Naive B cell (primary cell): ENCODE measurements around the gene CUTA. TPM values are rescaled to one million over a fixed set of nuclear protein-coding genes. Genes with fewer than 3 reads are reported as not detected.
A peak's percentile ranks its signal among the peaks of the same experiment; 100 is the strongest.
"Not testable (repeated sequence)": the region's sequence is repeated elsewhere in the genome, so short reads cannot be mapped to it uniquely, and the experiment has no call there.

Source experiments
- ATAC-seq, 2 donors: fragments of 150-1000 bp; cut with Tn5 transposase; 2 replicates each; pipeline ENCODE4 v1.10.0; 2021; ENCODE audit warnings: low read depth in 2 of 2, mild to moderate bottlenecking in 2 of 2, moderate library complexity in 2 of 2
- DNase-seq: peaks from one replicate; pipeline ENCODE4 v3.0.0; 2022
- H3K27ac Mint-ChIP-seq, 6 donors: one replicate each; pipeline ENCODE4 v1.8.0; 2020 to 2022; ENCODE audit warnings: mild to moderate bottlenecking in 6 of 6, mixed read lengths in 6 of 6, moderate library complexity in 5 of 6, inconsistent platforms in 2 of 6
- H3K27me3 Mint-ChIP-seq, 3 donors: one replicate each; pipeline ENCODE4 v1.8.0; 2021 to 2022; ENCODE audit warnings: mixed read lengths in 3 of 3, mild to moderate bottlenecking in 1 of 3
- H3K36me3 Mint-ChIP-seq, 2 donors: one replicate each; pipeline ENCODE4 v1.8.0; 2020 to 2022; ENCODE audit warnings: mixed read lengths in 2 of 2, inconsistent platforms in 1 of 2, mild to moderate bottlenecking in 1 of 2
- H3K4me1 Mint-ChIP-seq, 3 donors: one replicate each; pipeline ENCODE4 v1.8.0; 2020 to 2022; ENCODE audit warnings: mixed read lengths in 3 of 3, inconsistent platforms in 1 of 3, mild to moderate bottlenecking in 1 of 3, moderate library complexity in 1 of 3
- H3K4me3 Mint-ChIP-seq, 8 donors: one replicate each; pipeline ENCODE4 v1.8.0; 2020 to 2022; ENCODE audit warnings: mild to moderate bottlenecking in 8 of 8, mixed read lengths in 8 of 8, moderate library complexity in 8 of 8, inconsistent platforms in 2 of 8
- H3K9me3 Mint-ChIP-seq, 7 donors: one replicate each; pipeline ENCODE4 v1.8.0; 2020 to 2022; ENCODE audit warnings: mixed read lengths in 7 of 7, mild to moderate bottlenecking in 5 of 7, inconsistent platforms in 2 of 7, moderate library complexity in 1 of 7
- polyA plus RNA-seq, 6 donors: library from polyadenylated mRNA; unstranded; fragments of 300-500 nt; fragmentation: Illumina TruSeq; gene quantifications; one replicate each; pipeline ENCODE4 v1.2.3, GENCODE V29; 2021; ENCODE audit warnings: low read depth in 6 of 6

The CUTA gene
- polyA plus RNA-seq, 6 donors from 2014 or later: 237 to 281 (median 263) TPM

GRCh38 chr6:33414592-33415271, 3.2 kb downstream of the CUTA start:
- H3K27ac Mint-ChIP-seq: peak overlapping the region in 5 of 6 donors; percentile 85 to 99 (median 94)
- H3K4me1 Mint-ChIP-seq: peaks cover 69 to 83% (median 71%) of the 10 kb centered on the region in 3 donors
- DNase-seq (peak; percentile 59), ATAC-seq (no peak)
- peaks cover 0 to 4% (median 4%) of the 10 kb centered on the region in 3 donors for H3K27me3 Mint-ChIP-seq
- peaks cover 0 to 38% of the 10 kb centered on the region in 2 donors for H3K36me3 Mint-ChIP-seq
- peak overlapping the region in 7 of 8 donors; percentile 19 to 89 (median 68) for H3K4me3 Mint-ChIP-seq
- no peaks in the 10 kb centered on the region for H3K9me3 Mint-ChIP-seq

- Mint-ChIP-seq H3K4me3 (peak overlapping the region; percentile 58 to 94 (median 77)), H3K4me1 (peaks cover 71 to 81% (median 75%) of the 10 kb centered on the region in 3 donors), H3K27me3 (peaks cover 0 to 4% (median 3%) of the 10 kb centered on the region in 3 donors), H3K27ac (peak overlapping the region in 5 of 6 donors; percentile 88 to 99 (median 90)), H3K36me3 (peaks cover 0 to 36% of the 10 kb centered on the region in 2 donors), H3K9me3 (no peaks in the 10 kb centered on the region)
- DNase-seq (no peak), ATAC-seq (no peak)
Measured at GRCh38 chr6:33413241-33414120, 4.4 kb downstream of the CUTA start.

- no peaks in the 10 kb centered on the region for H3K9me3 Mint-ChIP-seq
- DNase-seq (no peak), ATAC-seq (no peak)
- H3K36me3 Mint-ChIP-seq: peaks cover 0 to 32% of the 10 kb centered on the region in 2 donors
- peak overlapping the region; percentile 53 to 99 (median 94) for H3K27ac Mint-ChIP-seq
- H3K27me3 Mint-ChIP-seq: no peaks in the 10 kb centered on the region
- peak overlapping the region; percentile 80 to 94 (median 88) for H3K4me3 Mint-ChIP-seq
- peaks cover 65 to 71% (median 69%) of the 10 kb centered on the region in 3 donors for H3K4me1 Mint-ChIP-seq
Measured at GRCh38 chr6:33412140-33413009, 5.5 kb downstream of the CUTA start.

GRCh38 chr6:33411632-33412005, 6.3 kb downstream of the CUTA start:
- Mint-ChIP-seq H3K27me3 (no peaks in the 10 kb centered on the region), H3K4me1 (peaks cover 58 to 64% (median 62%) of the 10 kb centered on the region in 3 donors)

GRCh38 chr6:33410711-33411631, 6.9 kb downstream of the CUTA start, which contains the start of gene PHF1:
PHF1 (plus strand) TSS chr6:33411014; CDS start chr6:33412264, 1,250 bp downstream.
- peak within 1 kb of the TSS; percentile 80 to 96 (median 90) for H3K4me3 Mint-ChIP-seq
- peaks cover 51 to 57% (median 55%) of the 10 kb centered on the region in 3 donors for H3K4me1 Mint-ChIP-seq
- H3K27ac Mint-ChIP-seq: peak within 1 kb of the TSS; percentile 98 to 99 (median 99)
- no peak for DNase-seq
- ATAC-seq: peak; percentile 64 to 68
- peaks cover 0 to 28% of the 10 kb centered on the region in 2 donors for H3K36me3 Mint-ChIP-seq
- no peaks in the 10 kb centered on the region for H3K27me3 Mint-ChIP-seq
- H3K9me3 Mint-ChIP-seq: no peaks in the 10 kb centered on the region

More at GRCh38 chr6:33411632-33412005, 6.3 kb downstream of the CUTA start:
- ATAC-seq: no peak
- H3K36me3 Mint-ChIP-seq: peaks cover 0 to 32% of the 10 kb centered on the region in 2 donors
- no peaks in the 10 kb centered on the region for H3K9me3 Mint-ChIP-seq
- peak overlapping the region; percentile 80 to 94 (median 88) for H3K4me3 Mint-ChIP-seq
- H3K27ac Mint-ChIP-seq: peak overlapping the region; percentile 60 to 99 (median 96)
- DNase-seq: no peak

- no peaks in the 10 kb centered on the region for H3K27me3 Mint-ChIP-seq
- peak overlapping the region; percentile 98 to 99 (median 99) for H3K27ac Mint-ChIP-seq
- H3K9me3 Mint-ChIP-seq: no peaks in the 10 kb centered on the region
- peak; percentile 97 for DNase-seq
- ATAC-seq: peak; percentile 76 to 77
- H3K4me1 Mint-ChIP-seq: peaks cover 44 to 51% (median 47%) of the 10 kb centered on the region in 3 donors
- peaks cover 0 to 20% of the 10 kb centered on the region in 2 donors for H3K36me3 Mint-ChIP-seq
- peak overlapping the region; percentile 80 to 96 (median 90) for H3K4me3 Mint-ChIP-seq
Measured at GRCh38 chr6:33410050-33410710, 7.7 kb downstream of the CUTA start.

- no peak for ATAC-seq
- DNase-seq: no peak
- Mint-ChIP-seq H3K36me3 (no peaks in the 10 kb centered on the region), H3K4me1 (peaks cover 17 to 22% (median 18%) of the 10 kb centered on the region in 3 donors), H3K27ac (no peak overlapping the region), H3K9me3 (no peaks in the 10 kb centered on the region), H3K27me3 (no peaks in the 10 kb centered on the region), H3K4me3 (peak overlapping the region in 1 of 8 donors; percentile 21)
Measured at GRCh38 chr6:33407132-33407718, 10.7 kb downstream of the CUTA start.

GRCh38 chr6:33406126-33406525, 11.8 kb downstream of the CUTA start:
- no peaks in the 10 kb centered on the region for H3K9me3 Mint-ChIP-seq
- peak overlapping the region in 1 of 8 donors; percentile 3 for H3K4me3 Mint-ChIP-seq
- ATAC-seq (no peak), DNase-seq (no peak)
- H3K27me3 Mint-ChIP-seq: no peaks in the 10 kb centered on the region
- H3K27ac Mint-ChIP-seq: no peak overlapping the region
- H3K36me3 Mint-ChIP-seq: no peaks in the 10 kb centered on the region
- peaks cover 11 to 14% (median 11%) of the 10 kb centered on the region in 3 donors for H3K4me1 Mint-ChIP-seq

GRCh38 chr6:33405386-33405940, 12.4 kb downstream of the CUTA start:
- Mint-ChIP-seq H3K36me3 (no peaks in the 10 kb centered on the region), H3K27me3 (no peaks in the 10 kb centered on the region)

GRCh38 chr6:33404884-33405283, 13.0 kb downstream of the CUTA start:
- Mint-ChIP-seq H3K27ac (no peak overlapping the region), H3K9me3 (no peaks in the 10 kb centered on the region), H3K36me3 (no peaks in the 10 kb centered on the region), H3K4me3 (no peak overlapping the region), H3K4me1 (peaks cover 7 to 13% (median 8%) of the 10 kb centered on the region in 3 donors), H3K27me3 (no peaks in the 10 kb centered on the region)
- DNase-seq (no peak), ATAC-seq (no peak)

More at GRCh38 chr6:33405386-33405940, 12.4 kb downstream of the CUTA start:
- H3K4me1 Mint-ChIP-seq: peaks cover 11 to 14% (median 11%) of the 10 kb centered on the region in 3 donors
- H3K27ac Mint-ChIP-seq: peak overlapping the region in 1 of 6 donors; percentile 39
- peak overlapping the region in 1 of 8 donors; percentile 3 for H3K4me3 Mint-ChIP-seq
- no peak for ATAC-seq
- DNase-seq: no peak
- H3K9me3 Mint-ChIP-seq: no peaks in the 10 kb centered on the region

- not testable (repeated sequence) for H3K9me3 Mint-ChIP-seq, H3K36me3 Mint-ChIP-seq, H3K4me3 Mint-ChIP-seq, ATAC-seq, H3K4me1 Mint-ChIP-seq, H3K27me3 Mint-ChIP-seq, DNase-seq
- peak overlapping the region in 1 of 6 donors; percentile 20 for H3K27ac Mint-ChIP-seq
Measured at GRCh38 chr6:33399881-33400280, 18.0 kb downstream of the CUTA start.
